Astrocyte (in vitro differentiated cells and primary cell): ENCODE results near the gene STAB2.

Source experiments
- CTCF ChIP-seq: IDR thresholded peaks from 2 replicates; pipeline ENCODE4 v1.5.1; 2011; ENCODE audit warnings: low read depth, mild to moderate bottlenecking, inconsistent platforms, low read length, moderate library complexity; ENCODE audit not compliant: insufficient read depth
- EZH2 ChIP-seq: IDR thresholded peaks from 2 replicates; pipeline ENCODE4 v1.6.1; 2012; ENCODE audit warnings: mild to moderate bottlenecking, low read length, inconsistent platforms; ENCODE audit not compliant: insufficient read depth

- TF ChIP-seq CTCF (no peak), EZH2 (no peak)
These were observed 9.9 kb downstream of the STAB2 start for GRCh38 chr12:103596981-103597380.
